ENCODE data around the gene ZBTB7C.

GRCh38 chr18:48075707-48076093 lies 333.5 kb downstream of the ZBTB7C start:
- TF ChIP-seq EGR1 (IDR thresholded peaks at IDR 0.05; ENCODE audit: borderline replicate concordance in 1 of 2, low read depth in 2 of 2, low read length in 2 of 2) = no peak
- TF ChIP-seq POLR2A (IDR thresholded peaks at IDR 0.05; ENCODE audit: low read depth, low read length) = no peak
- no peak for TF ChIP-seq TCF7 (IDR thresholded peaks at IDR 0.05; ENCODE audit: borderline replicate concordance)
- no peak for TF ChIP-seq CTCF (IDR thresholded peaks at IDR 0.05 in 2 of 3, conservative IDR thresholded peaks at IDR 0.05 in 1 of 3; ENCODE audit: control insufficient read depth in 2 of 3, extremely low read depth in 1 of 3, insufficient read depth in 1 of 3, low read depth in 3 of 3, low read length in 3 of 3)
- no peak for TF ChIP-seq EZH2 (IDR thresholded peaks at IDR 0.05; ENCODE audit: borderline replicate concordance, control insufficient read depth, low read depth, low read length)
- TF ChIP-seq RFX5 (IDR thresholded peaks at IDR 0.05; ENCODE audit: low read depth, low read length) = no peak
- TF ChIP-seq ZBED1 (IDR thresholded peaks at IDR 0.05; ENCODE audit: borderline replicate concordance) = no peak
- TF ChIP-seq HDAC6 (IDR thresholded peaks at IDR 0.05; ENCODE audit: unreplicated experiment) = no peak
- no peak for TF ChIP-seq SKIL (IDR thresholded peaks at IDR 0.05; ENCODE audit: low read depth, poor library complexity, severe bottlenecking)
- TF ChIP-seq SMAD1 (IDR thresholded peaks at IDR 0.05; ENCODE audit: low read depth, partially characterized antibody) = no peak
- no peak for TF ChIP-seq JUNB (IDR thresholded peaks at IDR 0.05)
- TF ChIP-seq CEBPZ (IDR thresholded peaks at IDR 0.05; ENCODE audit: low read depth, low read length) = no peak
- no peak for TF ChIP-seq POLR2AphosphoS2 (IDR thresholded peaks at IDR 0.05; ENCODE audit: low read depth, low read length)
- TF ChIP-seq PKNOX1 (IDR thresholded peaks at IDR 0.05) = no peak

All from GM12878 (cell line).